ENCODE measurements around the gene RSPH10B2.
"Not testable (repeated sequence)": the region's sequence is repeated elsewhere in the genome, so short reads cannot be mapped to it uniquely, and the experiment has no call there.

DNA sequence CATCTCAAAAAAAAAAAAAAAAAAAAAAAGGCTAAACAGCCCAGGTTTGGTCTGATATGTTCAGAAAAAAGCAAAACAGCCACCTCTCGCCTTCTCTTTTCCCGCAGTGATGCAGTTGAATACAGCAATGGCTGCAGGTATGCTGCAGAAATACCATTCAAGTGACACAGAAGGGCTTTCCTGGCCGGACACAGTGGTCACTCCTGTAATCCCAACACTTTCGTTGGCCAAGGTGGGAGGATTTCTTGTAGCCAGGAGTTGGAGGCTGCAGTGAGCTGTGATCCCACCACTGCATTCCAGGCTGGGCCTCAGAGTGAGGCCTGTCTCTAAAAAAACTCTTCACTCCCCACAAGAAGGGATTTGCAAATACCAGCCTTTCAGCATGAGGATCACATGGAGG, 29.6 kb upstream of the RSPH10B2 start:
- TF ChIP-seq CTCF (IDR thresholded peaks at IDR 0.05; ENCODE audit: insufficient read depth, low read depth, low read length); EZH2 (IDR thresholded peaks at IDR 0.05; ENCODE audit: insufficient read depth, low read length): not testable (repeated sequence)

Data from astrocyte (in vitro differentiated cells and primary cell).